HepG2 (cell line): Measurements from ENCODE around the gene MARF1. TPM values are rescaled to one million over a fixed set of nuclear protein-coding genes. Genes with fewer than 3 reads are reported as not detected.

Experiments
- AKNA ChIP-seq: sonication (generic); formaldehyde crosslinking; IDR thresholded peaks from 2 replicates; pipeline ENCODE4 v1.4.0; 2020; ENCODE audit warnings: missing genetic modification reagents, borderline replicate concordance
- FOXP1 ChIP-seq, 2 experiments: fragments of 450-650 bp in 1 of 2; IDR thresholded peaks; 2 replicates each; pipeline ENCODE4 v1.6.1; 2017 to 2018; ENCODE audit warnings: antibody characterized with exemption in 1 of 2
- HNF1A ChIP-seq, 2 experiments: sonication (generic) in 1 of 2; formaldehyde crosslinking in 1 of 2; IDR thresholded peaks; 2 replicates each; pipeline versions ENCODE4 v1.4.0 to v1.6.1; 2016 to 2020; ENCODE audit warnings: borderline replicate concordance in 1 of 2, low read depth in 1 of 2, mild to moderate bottlenecking in 1 of 2, missing genetic modification reagents in 1 of 2
- KAT2B ChIP-seq: fragments of 150-350 bp; IDR thresholded peaks from 2 replicates; pipeline ENCODE4 v1.6.1; 2014; ENCODE audit warnings: low read depth, low read length, borderline replicate concordance
- KLF11 ChIP-seq: IDR thresholded peaks from 2 replicates; pipeline ENCODE4 v1.6.1; 2016; ENCODE audit warnings: missing compliant biosample characterization
- PRDM10 ChIP-seq: sonication (generic); formaldehyde crosslinking; IDR thresholded peaks from 2 replicates; pipeline ENCODE4 v1.4.0; 2020; ENCODE audit warnings: low read depth, missing genetic modification reagents
- RARA ChIP-seq: IDR thresholded peaks from 2 replicates; pipeline ENCODE4 v1.6.1; 2016; ENCODE audit warnings: missing genetic modification reagents, missing compliant biosample characterization
- RXRA ChIP-seq: sonication (generic); formaldehyde crosslinking; IDR thresholded peaks from 2 replicates; pipeline ENCODE4 v1.5.1; 2020; ENCODE audit warnings: missing genetic modification reagents
- SETDB1 ChIP-seq: sonication (generic); formaldehyde crosslinking; IDR thresholded peaks from 2 replicates; pipeline ENCODE4 v1.5.1; 2020; ENCODE audit warnings: missing genetic modification reagents, mild to moderate bottlenecking, borderline replicate concordance
- ZMYM4 ChIP-seq: sonication (generic); formaldehyde crosslinking; IDR thresholded peaks from 2 replicates; pipeline ENCODE4 v1.8.1; 2023; ENCODE audit warnings: mild to moderate bottlenecking, missing genetic modification reagents
- ZNF547 ChIP-seq: sonication (generic); formaldehyde crosslinking; IDR thresholded peaks from 2 replicates; pipeline ENCODE4 v1.5.1; 2020; ENCODE audit warnings: mild to moderate bottlenecking, missing genetic modification reagents
- ZNF550 ChIP-seq: sonication (generic); formaldehyde crosslinking; IDR thresholded peaks from 2 replicates; pipeline ENCODE4 v1.4.0; 2020; ENCODE audit warnings: mild to moderate bottlenecking, missing genetic modification reagents, borderline replicate concordance
- ZNF558 ChIP-seq: sonication (generic); formaldehyde crosslinking; IDR thresholded peaks from 2 replicates; pipeline ENCODE4 v1.9.0; 2022; ENCODE audit warnings: mild to moderate bottlenecking, missing genetic modification reagents, borderline replicate concordance
- polyA plus RNA-seq, 8 experiments: library from polyadenylated mRNA; depleted of rRNA in 3 of 8; stranded (reverse) in 7 of 8; unstranded in 1 of 8; fragments of >200 nt; fragmentation: Illumina TruSeq in 4 of 8; extraction: Trizol in 4 of 8; gene quantifications; 2 replicates each; pipeline versions ENCODE4 v1.2.1 to v1.2.3, GENCODE V29; 2011 to 2016; ENCODE audit warnings: low read depth in 4 of 8, missing spikeins in 1 of 8, mixed read lengths in 1 of 8; ENCODE audit not compliant: insufficient read depth in 1 of 8
- total RNA-seq, 5 experiments: library from RNA; depleted of rRNA; stranded (reverse); fragments of >200 nt; fragmentation: Illumina TruSeq; extraction: Trizol; gene quantifications; 2 replicates each; pipeline ENCODE4 v1.2.3, GENCODE V29; 2016; ENCODE audit warnings: low read depth in 1 of 5

The MARF1 gene
- total and polyA plus RNA-seq, 2 of the 13 experiments (the other 11 are each of a cell fraction or from before 2014, with no cell fraction given) = 8.7 to 20.7 TPM

GRCh38 chr16:15607700-15608396, 35.1 kb downstream of the MARF1 start (continued):
- no peak for TF ChIP-seq AKNA
- TF ChIP-seq FOXP1 (IDR thresholded peaks at IDR 0.05) = no peak
- no peak for TF ChIP-seq FOXP1 (CRISPR knock-in tag; IDR thresholded peaks at IDR 0.05)
- TF ChIP-seq RARA (CRISPR knock-in tag) = peak; percentile 85
- no peak; the same call in 1 of the 2 replicates for TF ChIP-seq ZNF550 (CRISPR knock-in tag)
- no peak for TF ChIP-seq KAT2B
- TF ChIP-seq ZNF547 (CRISPR knock-in tag) = no peak
- TF ChIP-seq KLF11 (CRISPR knock-in tag) = no peak
- TF ChIP-seq ZNF558 (CRISPR knock-in tag) = no peak
- peak; percentile 53; the same call in 1 of the 2 replicates for TF ChIP-seq ZMYM4 (CRISPR knock-in tag)
- TF ChIP-seq PRDM10 (CRISPR knock-in tag) = no peak
- no peak for TF ChIP-seq HNF1A (IDR thresholded peaks at IDR 0.05; ENCODE audit: low read depth)
- TF ChIP-seq HNF1A (CRISPR knock-in tag; IDR thresholded peaks at IDR 0.05; ENCODE audit: borderline replicate concordance) = no peak; the same call in 1 of the 2 replicates
- no peak for TF ChIP-seq SETDB1 (CRISPR knock-in tag)
- TF ChIP-seq RXRA (CRISPR knock-in tag) = peak; percentile 85
